GM21825 (cell line): ENCODE measurements around the gene ZDHHC1.
"Not testable (repeated sequence)": the region's sequence is repeated elsewhere in the genome, so short reads cannot be mapped to it uniquely, and the experiment has no call there.

Experiments
- ATAC-seq: cut with Tn5 transposase; IDR thresholded peaks from one replicate; pipeline ENCODE4 v1.9.1; 2021; ENCODE audit warnings: mild to moderate bottlenecking, moderate library complexity; ENCODE audit not compliant: unreplicated experiment

ZDHHC1 gene

DNA sequence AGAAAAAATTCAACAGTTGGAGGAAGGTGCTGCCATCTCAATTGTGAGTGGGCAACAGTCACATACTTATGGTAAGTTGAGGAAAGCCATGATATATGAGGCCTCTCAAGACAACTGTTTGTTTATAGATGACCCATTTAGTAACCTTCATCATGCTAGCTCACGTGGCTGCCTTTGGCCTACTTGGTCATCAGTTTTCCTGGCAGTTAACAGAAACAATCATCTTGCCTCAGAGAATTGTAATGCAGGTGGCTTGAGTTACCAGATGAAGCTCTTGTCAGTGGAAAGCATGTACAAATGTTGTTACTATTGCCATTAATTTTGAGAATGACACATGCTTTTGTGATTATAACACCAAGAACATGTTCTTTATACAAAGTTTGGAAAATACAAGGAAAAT, 37.6 kb downstream of the ZDHHC1 start:
- no peak for ATAC-seq

GRCh38 chr16:67376012-67376411, 40.3 kb downstream of the ZDHHC1 start:
- ATAC-seq = not testable (repeated sequence)

GRCh38 chr16:67372664-67373063, 43.6 kb downstream of the ZDHHC1 start:
- no peak for ATAC-seq

DNA sequence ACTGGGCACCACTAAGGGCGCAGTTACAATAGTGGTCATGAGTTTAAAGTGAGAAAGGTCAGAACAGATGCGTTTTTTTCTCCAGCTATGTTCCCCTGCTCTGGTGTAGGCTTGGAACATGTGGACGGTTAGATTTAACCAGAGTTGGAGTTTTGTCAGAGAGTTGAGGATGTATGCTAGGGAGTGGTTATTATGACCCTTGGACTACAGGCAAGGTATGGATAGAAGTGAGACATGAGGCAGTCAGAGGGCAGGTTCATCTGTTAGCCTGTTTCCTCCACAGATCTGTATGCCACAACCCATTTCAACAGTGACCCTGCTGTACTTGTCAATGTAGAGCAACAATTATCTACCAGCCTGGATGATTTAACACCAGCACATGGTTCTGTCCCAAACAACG, 45.6 kb downstream of the ZDHHC1 start:
- no peak for ATAC-seq

DNA sequence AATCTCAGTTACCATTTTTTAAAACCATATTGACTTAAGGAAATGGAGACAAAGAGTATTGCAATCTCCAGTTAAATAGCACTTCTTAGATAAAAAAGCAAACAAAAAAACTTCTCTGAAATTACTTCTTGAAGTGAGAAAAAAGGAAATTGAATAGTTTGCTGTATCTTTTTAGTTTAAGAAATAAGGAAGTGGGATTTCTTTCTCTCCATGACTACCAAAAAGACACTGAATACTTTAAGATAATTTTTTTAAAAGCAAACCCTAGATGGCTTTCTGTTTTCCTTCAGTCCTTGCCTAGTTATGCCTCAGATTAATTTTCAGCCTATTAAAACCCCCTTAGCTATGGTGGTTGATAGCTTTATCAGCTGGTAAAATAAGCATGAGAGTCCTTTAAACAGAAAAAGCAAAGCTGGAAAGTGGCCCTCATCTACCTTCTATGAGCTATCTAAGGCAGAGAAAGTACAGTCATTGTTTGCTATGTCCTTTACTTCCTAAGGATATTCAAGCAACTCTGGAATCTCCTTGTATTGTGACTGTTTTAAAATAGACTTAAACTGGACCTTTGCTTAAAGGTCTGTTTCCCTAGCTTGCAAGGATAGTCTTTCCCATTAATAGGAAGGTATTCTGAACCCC, 51.6 kb downstream of the ZDHHC1 start:
- ATAC-seq = no peak

GRCh38 chr16:67361038-67361437, 55.2 kb downstream of the ZDHHC1 start:
- ATAC-seq = no peak

- ATAC-seq = not testable (repeated sequence)
Observed at GRCh38 chr16:67359540-67360269, 56.6 kb downstream of the ZDHHC1 start.

DNA sequence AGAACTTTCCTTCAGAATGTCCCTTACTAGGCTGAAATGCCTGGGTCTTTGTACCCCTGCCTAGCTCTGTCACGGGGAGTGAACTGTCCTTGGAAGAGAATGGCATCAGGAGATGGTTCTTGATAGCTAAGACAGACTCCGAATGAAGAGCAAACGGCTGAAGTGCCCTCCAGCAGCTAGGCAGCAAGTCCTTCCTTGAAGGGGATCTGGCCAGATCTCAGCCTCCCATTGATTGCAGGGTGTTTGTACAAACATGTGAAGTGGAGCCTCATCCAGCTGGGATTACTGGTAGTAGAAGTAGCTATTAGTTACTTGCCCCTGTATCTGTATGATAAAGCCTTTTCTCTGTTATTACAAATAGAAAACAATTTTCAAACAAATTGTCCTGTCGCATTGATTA, 58.7 kb downstream of the ZDHHC1 start:
- ATAC-seq = no peak

GRCh38 chr16:67356396-67356795, 59.9 kb downstream of the ZDHHC1 start:
- no peak for ATAC-seq

- ATAC-seq = not testable (repeated sequence)
Observed at GRCh38 chr16:67352463-67352862, 63.8 kb downstream of the ZDHHC1 start.

GRCh38 chr16:67350324-67350723, 66.0 kb downstream of the ZDHHC1 start:
- no peak for ATAC-seq

DNA sequence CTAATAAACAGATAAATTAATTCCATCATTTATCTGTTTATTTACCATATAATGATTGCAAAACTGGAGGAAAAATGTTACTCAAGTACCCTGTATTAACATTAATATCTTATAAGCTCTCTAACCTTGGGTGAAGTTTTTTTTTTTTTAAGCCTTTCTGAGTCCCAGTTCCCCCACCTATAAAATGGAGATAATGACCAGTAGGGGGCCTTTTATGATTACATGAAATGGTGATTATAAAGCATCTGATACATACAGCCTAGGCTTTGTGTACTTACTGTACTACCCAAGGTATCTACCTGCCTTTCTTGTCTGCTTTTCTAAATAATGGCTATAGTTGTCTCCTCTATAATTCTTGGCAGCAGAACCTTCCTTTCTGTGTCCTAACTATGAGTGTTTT, 67.1 kb downstream of the ZDHHC1 start:
- ATAC-seq = no peak

GRCh38 chr16:67346341-67346740, 69.9 kb downstream of the ZDHHC1 start:
- no peak for ATAC-seq

DNA sequence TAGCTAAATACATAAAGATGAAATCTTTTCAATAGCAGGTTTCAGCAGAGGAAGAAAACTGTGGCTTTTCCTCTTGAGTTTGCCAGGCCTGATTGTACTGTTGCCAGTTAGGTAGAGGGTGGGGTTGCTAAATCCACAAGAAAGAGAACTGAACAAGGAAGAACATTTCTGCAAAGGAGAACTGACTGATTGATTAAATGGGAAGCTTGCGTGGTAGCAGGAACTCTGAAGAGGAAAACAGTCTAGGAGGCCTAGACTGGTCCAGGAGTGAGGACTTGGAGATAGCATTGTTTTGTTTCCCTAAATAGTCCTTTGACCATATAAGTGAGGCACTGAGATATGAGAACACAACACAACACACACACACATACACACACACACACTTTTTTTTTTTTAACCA, 70.9 kb downstream of the ZDHHC1 start:
- ATAC-seq = no peak
